Urinary bladder (tissue), 4 donors: ENCODE results near the gene TOX4. TPM values are rescaled to one million over a fixed set of nuclear protein-coding genes. Genes with fewer than 3 reads are reported as not detected.

ENCODE experiments used
- DNase-seq: peaks from one replicate; pipeline ENCODE4 v3.0.0-alpha.2; 2015; ENCODE audit errors: extremely low spot score
- H3K27ac ChIP-seq: one replicate; pipeline ENCODE4 v1.5.1; 2013; ENCODE audit warnings: low read depth, mild to moderate bottlenecking, moderate library complexity
- H3K36me3 ChIP-seq: one replicate; pipeline ENCODE4 v1.6.1; 2013; ENCODE audit warnings: mild to moderate bottlenecking, moderate library complexity; ENCODE audit not compliant: insufficient read depth
- H3K4me1 ChIP-seq: one replicate; pipeline ENCODE4 v1.6.1; 2013; ENCODE audit warnings: mild to moderate bottlenecking, moderate library complexity; ENCODE audit not compliant: insufficient read depth
- H3K4me3 ChIP-seq: one replicate; pipeline ENCODE4 v1.5.1; 2013; ENCODE audit warnings: low read depth, low read length
- WGBS: extraction: QIAGEN DNeasy Blood & Tissue Kit; methylation state at CpG from one replicate; pipeline ENCODE4 v1.1.7; 2013; 5-methylcytosine and 5-hydroxymethylcytosine counted together
- polyA plus RNA-seq: library from polyadenylated mRNA; stranded (reverse); fragments of 200-250 nt; gene quantifications from one replicate; pipeline ENCODE4 v1.2.3, GENCODE V29; 2013
- total RNA-seq: library from RNA; depleted of rRNA; stranded (reverse); fragments of >200 nt; gene quantifications from one replicate; pipeline ENCODE4 v1.2.3, GENCODE V29; 2014
- donor health status: healthy with polysubstance abuse.
- donor health status: healthy.

TOX4 gene
- total and polyA plus RNA-seq, 2 donors: 25.9 to 46.5 TPM

DNA sequence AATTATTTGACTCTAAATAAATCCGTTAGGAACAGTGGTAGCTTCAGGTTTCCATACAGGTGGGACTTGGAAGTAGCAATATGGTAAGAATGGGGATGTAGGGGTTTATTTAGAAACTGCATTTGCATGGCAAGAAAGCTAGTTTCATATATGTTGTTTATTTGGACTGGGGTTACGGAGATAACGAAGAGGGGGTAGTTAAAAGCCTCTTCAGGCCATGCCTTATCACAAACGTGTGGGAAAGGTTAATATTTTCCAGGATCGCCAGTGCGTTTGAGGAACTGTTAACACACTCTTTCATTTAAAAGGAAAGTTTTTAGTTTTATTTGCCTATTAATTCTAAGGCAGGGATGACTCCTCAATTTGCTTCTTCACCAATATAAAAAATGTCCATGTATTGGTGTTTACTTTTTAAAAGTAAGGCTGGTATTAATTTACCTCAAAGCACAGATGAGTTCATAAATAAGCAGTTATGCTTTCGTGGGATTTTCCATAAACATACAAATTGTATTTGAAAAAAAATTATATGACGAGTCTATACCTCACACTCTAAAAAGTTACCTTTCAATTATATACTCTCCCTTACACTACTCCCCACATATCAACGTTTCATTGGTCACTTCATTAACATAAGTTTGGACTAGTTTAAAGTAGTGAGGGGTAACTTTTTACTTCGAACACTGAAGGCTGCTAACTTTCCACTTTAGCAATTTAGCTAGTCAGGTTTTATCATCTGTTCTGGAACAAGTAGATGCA is 1.1 kb upstream of the TOX4 start:
- H3K4me3 ChIP-seq: peak overlapping the region; percentile 92
- peaks cover 2% of the 10 kb centered on the region for H3K36me3 ChIP-seq
- H3K4me1 ChIP-seq: no peaks in the 10 kb centered on the region
- H3K27ac ChIP-seq: peak overlapping the region; percentile 76
- 40% methylated on average over 10 of the region's 10 CpGs for WGBS
- no peak for DNase-seq

DNA sequence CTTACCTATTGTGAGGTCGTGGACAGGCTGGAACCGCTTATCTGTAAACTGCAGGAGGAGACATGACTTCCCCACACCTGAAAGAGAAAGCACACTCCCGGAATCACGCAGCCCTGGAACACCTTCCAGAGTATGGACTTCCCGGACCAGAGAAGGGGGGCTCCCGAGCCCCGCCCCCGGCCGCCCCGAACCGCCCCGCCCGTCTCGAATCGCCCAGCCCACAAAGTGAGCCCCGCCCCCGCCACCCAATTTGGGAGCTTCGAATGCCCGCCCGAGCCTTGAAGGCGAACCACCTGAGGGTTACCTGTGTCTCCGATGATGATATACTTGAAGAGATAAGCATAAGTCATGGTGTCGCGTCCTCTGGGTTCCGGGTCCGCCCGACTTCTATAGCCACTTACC is 471 bp upstream of the TOX4 start:
- Histone ChIP-seq H3K36me3 (no peaks in the 10 kb centered on the region), H3K4me1 (no peaks in the 10 kb centered on the region), H3K4me3 (peak overlapping the region; percentile 92), H3K27ac (peak overlapping the region; percentile 86)
- WGBS: under 1% methylated on average over 27 of the region's 27 CpGs
- DNase-seq: no peak

DNA sequence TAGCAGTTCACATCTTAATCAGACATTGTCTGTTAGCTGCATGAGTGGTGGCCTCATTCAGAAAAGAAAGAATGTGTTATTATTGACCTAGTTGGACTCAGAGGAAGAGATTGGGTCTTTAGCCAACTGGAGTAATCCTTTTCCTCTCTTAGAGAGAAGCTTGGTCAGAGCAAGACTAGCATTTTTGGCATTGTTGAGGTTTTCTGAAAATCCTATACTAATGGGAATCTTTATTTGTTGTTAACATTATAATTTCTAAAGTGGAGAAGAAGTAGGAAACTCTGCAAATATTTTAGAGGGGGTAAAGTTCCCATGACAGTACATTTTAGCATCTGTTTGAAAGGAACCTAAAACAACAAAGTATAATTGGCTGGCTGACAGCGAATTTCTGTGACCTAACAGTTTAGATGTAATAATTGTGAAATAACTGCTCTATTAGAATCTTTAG is 9.7 kb downstream of the TOX4 start:
- H3K27ac ChIP-seq: no peak overlapping the region
- no peaks in the 10 kb centered on the region for H3K36me3 ChIP-seq
- no peaks in the 10 kb centered on the region for H3K4me1 ChIP-seq
- 83% methylated on average over 1 of the region's 1 CpG for WGBS
- DNase-seq: no peak
- no peak overlapping the region for H3K4me3 ChIP-seq

DNA sequence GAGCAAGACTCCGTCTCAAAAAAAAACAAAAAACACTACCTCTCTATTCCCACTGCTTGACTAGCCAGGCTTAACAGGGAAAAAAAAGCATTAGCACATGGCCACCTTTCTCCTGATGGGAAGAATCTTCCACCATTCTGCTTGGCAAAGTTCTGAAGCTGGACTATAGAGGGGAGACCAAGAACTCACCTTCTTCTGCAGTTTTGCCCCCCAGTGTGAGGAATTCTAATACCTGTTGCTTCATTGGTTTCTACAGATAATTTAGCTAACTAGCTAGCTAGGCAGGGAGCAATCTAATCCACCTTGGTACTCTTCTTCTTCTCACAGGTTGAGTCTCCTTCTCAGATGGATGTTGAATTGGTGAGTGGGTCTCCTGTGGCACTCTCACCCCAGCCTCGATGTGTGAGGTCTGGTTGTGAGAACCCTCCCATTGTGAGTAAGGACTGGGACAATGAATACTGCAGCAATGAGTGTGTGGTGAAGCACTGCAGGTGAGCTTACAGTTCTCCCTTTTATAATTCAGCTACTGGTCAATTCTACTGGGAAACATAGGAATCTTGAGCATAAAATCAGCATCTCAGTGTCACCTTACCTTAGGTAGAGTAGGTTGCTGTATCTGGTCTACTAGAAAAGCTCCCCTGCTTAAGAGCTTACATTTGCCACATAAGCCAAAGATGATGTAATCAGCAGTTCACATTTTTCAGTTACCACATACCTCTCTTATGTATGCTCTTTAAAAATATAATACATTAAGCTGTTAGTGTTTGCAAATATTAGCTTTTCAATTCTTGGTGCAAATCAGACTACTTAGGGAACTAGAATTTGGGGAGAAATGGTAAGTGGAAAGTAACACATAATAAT is 18.1 kb downstream of the TOX4 start:
- 96% methylated on average over 2 of the region's 2 CpGs for WGBS
- Histone ChIP-seq H3K4me1 (no peaks in the 10 kb centered on the region), H3K4me3 (no peak overlapping the region), H3K36me3 (peaks cover 4% of the 10 kb centered on the region), H3K27ac (no peak overlapping the region)
- no peak for DNase-seq

DNA sequence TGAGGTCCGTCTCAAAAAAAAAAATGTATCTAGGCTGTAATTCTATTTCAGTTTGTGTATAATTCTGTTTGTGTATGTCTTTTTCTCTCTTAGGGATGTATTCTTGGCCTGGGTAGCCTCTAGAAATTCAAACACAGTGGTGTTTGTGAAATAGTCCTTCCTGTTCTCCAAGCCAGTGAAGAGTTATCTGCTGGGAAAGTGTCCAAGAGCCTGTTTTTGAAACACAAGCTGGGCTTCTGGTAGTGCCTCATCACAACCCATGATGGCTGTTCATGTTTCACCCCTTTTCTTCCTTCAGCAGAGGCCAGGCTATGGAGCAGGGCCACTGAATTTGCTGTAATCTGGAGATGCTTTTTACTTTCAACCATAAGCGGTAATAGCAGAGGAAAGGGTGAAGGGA is 19.5 kb downstream of the TOX4 start:
- H3K36me3 ChIP-seq: peaks cover 8% of the 10 kb centered on the region
- no peak overlapping the region for H3K4me3 ChIP-seq
- WGBS: 73% methylated on average over 2 of the region's 2 CpGs
- DNase-seq: no peak
- H3K4me1 ChIP-seq: no peaks in the 10 kb centered on the region
- no peak overlapping the region for H3K27ac ChIP-seq

DNA sequence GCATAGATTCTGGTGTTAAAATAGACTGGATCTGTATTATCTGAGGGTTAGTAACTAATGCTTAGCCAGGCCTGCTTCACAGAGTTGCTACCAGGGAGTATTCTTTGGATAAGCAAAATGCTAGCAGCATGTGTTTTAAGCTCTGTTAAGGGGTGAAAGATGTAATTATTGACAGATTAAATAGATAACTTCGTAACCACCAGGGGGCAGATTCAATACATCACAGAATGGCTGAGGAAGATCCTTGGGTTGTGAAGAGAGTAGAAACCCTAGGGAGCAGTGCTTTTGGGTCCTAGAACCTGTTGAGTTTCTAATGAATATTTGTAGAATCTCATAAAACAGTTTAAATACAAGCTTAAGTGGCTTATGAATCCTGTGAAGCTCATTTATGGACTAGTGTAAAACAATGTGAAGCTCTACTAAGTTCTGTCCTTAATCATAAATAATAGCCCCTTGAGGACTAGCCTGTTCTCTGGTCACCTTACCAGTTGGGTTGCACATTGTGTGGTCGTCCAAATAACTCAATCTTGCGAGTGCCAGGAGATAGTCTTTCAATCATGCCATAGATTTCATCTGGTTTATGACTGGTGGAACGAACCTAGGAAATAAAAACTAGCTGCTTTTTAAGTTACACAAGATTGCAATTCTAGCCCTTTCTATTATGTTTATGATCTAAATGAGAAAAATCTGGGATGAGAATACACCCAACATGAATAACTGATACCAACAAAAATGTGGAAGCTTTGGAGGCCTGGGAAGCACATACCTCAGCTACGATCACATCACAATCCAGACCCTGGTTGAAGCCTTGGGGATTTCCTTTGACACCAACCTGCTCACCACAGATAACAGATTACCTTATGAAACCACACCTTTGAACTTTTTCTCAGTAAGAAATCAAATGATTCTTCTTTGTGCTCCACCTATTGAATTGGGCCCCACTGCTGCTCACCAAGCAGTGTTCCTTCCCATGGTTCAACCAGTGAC is 21.8 kb downstream of the TOX4 start:
- peaks cover 6% of the 10 kb centered on the region for H3K36me3 ChIP-seq
- DNase-seq: peak; percentile 18
- no peak overlapping the region for H3K27ac ChIP-seq
- 61% methylated on average over 5 of the region's 5 CpGs for WGBS
- no peaks in the 10 kb centered on the region for H3K4me1 ChIP-seq
- H3K4me3 ChIP-seq: no peak overlapping the region

DNA sequence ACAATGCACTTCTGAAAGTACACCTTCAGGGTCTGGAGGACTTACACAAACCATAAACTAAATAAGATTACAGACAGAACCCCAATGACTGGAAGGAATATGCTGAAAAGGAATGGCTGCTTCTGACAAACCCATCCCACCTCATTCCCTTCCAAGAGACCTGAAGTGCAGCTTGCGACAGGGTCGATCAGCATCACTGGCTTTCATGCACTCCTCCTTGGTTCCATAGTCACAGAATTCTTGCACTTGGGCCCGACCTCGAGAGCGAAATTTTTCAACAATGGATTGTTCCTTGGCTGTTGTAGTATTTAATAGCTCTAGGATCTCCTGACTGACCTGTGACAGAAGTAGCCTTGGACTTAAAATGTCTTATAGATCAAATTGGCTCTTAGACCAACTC is 24.6 kb downstream of the TOX4 start:
- DNase-seq: no peak
- Histone ChIP-seq H3K4me1 (no peaks in the 10 kb centered on the region), H3K36me3 (peaks cover 6% of the 10 kb centered on the region), H3K27ac (no peak overlapping the region), H3K4me3 (no peak overlapping the region)
- 92% methylated on average over 5 of the region's 5 CpGs for WGBS

DNA sequence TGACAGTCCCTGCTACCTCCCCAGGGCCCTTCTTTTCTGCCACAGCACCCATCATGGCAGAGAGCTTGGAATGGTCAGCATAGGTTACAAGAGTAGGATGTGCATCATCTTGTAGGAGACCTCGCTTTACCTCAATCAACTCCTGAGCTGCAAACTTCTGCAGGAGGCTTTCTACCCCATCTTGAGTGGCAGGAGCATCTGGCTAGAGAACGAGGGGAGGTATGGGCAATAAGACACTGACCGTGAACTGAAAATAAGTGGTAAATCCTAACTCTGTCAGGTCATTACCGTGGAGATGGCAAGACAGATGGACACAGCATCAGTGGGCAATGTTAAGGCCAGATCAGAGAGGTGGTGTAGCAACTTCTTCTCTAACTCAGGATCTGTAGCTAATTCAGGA is 26.4 kb downstream of the TOX4 start:
- 92% methylated on average over 4 of the region's 4 CpGs for WGBS
- no peak overlapping the region for H3K4me3 ChIP-seq
- no peak for DNase-seq
- no peak overlapping the region for H3K27ac ChIP-seq
- peaks cover 1% of the 10 kb centered on the region for H3K4me1 ChIP-seq
- H3K36me3 ChIP-seq: peaks cover 4% of the 10 kb centered on the region

DNA sequence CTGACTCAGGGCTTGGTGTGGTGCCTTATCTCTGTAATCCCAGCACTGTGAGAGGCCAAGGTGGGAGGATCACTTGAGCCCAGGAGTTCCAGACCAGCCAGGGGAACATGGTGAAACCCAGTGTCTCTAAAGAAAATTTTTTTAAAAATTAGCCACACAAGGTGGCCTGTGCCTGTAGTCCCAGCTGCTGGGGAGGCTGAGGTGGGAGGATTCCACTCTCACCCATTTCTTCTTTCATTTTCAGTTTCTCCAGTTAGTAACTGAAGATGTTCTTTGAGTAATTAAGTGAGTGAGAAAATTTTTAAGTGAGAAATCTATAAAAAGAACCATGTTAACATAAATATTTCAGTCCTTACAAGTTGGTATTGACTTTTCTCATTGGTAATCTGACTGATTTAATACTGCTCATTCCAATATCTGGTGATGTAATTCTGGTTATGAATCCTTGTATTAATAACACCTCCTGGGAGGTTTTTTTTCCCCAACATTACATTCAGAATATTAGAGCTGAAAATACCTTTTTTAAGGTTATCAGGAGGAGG is 28.1 kb downstream of the TOX4 start:
- peaks cover 4% of the 10 kb centered on the region for H3K36me3 ChIP-seq
- DNase-seq: no peak
- peaks cover 1% of the 10 kb centered on the region for H3K4me1 ChIP-seq
- no peak overlapping the region for H3K4me3 ChIP-seq
- H3K27ac ChIP-seq: no peak overlapping the region

DNA sequence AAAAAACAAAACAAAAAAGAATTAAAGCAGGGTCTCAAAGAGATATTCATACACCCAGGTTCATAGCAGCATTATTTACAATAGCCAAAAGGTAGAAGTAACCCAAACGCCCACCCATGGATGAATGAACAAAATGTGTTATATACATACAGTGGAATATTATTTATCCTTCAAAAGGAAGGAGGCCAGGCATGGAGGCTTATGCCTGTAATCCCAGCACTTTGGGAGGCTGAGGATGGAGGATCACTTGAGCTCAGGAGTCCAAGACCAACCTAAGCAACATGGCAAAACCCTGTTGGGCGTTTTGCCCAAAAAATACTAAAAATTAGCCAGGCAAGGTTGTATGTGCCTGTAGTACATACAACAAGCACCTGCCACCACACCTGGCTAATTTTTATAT is 29.6 kb downstream of the TOX4 start:
- Histone ChIP-seq H3K4me3 (no peak overlapping the region), H3K4me1 (peaks cover 1% of the 10 kb centered on the region), H3K36me3 (no peaks in the 10 kb centered on the region), H3K27ac (no peak overlapping the region)
- 89% methylated on average over 2 of the region's 2 CpGs for WGBS
- DNase-seq: no peak

DNA sequence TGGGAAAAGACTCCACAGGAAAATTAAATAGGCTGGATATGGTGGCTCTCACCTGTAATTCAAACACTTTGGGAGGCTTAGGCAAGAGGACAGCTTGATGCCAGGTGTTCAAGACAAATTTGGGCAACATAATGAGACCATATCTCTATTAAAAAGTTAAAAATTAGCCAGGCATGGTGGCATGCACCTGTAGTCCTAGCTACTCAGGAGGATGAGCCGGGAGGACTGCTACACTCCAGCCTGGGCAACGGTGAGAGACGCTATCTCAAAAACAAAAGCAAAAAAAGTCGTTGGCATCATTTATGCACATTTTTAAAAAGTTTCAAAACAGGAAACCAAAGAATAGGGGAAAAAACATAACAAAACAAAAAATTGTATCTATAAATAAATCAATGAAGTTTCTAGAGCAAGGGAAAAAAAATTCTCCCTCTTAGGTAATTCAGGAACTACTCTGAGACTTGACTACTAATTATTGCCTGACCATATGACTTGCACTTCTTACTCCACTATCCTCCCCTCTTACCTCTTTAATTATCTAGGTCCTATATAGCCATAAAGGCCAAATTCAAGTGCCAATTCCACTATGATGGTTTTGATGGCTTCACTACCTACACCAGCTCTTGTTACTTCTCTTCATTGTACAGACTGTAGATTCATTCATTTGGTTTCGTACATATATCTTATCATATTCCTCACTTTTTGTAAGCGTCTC is 32.6 kb downstream of the TOX4 start:
- DNase-seq: no peak
- 85% methylated on average over 6 of the region's 6 CpGs for WGBS
- H3K4me3 ChIP-seq: no peak overlapping the region

DNA sequence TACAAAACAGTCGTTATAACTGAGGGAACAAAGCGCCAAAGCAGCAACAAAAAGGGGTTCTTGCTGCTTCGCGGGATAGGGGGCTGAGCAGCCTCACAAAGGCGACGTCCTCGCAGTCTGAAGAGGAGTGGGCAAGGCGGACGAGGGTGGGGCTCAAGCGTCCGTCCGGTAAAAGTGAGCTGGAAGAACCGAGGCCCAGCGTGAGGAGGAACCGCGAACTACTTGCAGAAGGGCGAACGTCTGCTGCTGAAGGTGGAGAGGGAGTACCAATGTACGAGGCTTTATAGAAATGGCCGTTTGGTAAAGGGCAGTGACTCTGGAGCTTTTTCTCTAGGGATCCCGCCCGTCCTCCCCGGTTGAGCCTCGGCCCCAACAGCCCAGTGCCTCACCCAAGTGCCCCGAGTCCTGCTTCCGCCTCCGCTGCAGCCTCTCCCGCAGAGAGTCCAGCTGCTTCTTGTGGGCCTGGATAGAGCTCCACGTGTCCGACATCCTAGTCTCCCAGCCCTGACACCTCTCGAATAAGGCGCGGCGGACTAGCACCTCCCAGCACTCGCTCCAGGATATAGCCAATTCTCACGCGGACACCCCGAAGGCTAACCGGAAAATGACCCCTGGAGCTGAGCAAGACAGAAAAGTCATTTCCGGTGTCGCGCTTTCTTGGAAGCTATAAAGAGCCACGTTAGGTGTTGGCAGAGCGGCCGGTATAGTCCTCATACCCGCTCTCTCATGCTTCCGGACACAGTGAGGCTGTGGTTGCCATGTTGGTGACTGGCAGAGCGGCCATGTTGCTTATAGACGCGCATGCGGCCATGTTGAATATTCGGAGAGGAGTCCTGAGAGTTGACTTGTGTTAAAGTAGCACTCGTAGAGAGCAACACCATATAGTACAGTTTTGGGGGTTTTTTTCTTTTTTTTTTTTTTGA is 34.0 kb downstream of the TOX4 start, which contains the start of gene METTL3:
Gene METTL3, minus strand, starts transcription at position 606 of the 923 bp plus-strand sequence. Its CDS starts 117 bp downstream, at position 489.
- peak within 1 kb of the TSS; percentile 77 for H3K4me3 ChIP-seq
- peaks cover 1% of the 10 kb centered on the region for H3K4me1 ChIP-seq
- DNase-seq: peak; percentile 98
- H3K27ac ChIP-seq: peak within 1 kb of the TSS; percentile 87
- no peaks in the 10 kb centered on the region for H3K36me3 ChIP-seq
- WGBS: under 1% methylated on average over 53 of the region's 53 CpGs

More for the DNA sequence above, 32.6 kb downstream of the TOX4 start:
- Histone ChIP-seq H3K27ac (no peak overlapping the region), H3K4me1 (peaks cover 1% of the 10 kb centered on the region), H3K36me3 (no peaks in the 10 kb centered on the region)
